ENCODE data around the gene HILPDA.
"Not testable (repeated sequence)": the region's sequence is repeated elsewhere in the genome, so short reads cannot be mapped to it uniquely, and the experiment has no call there.

The HILPDA gene

GRCh38 chr7:128488134-128488533 lies 32.5 kb downstream of the HILPDA start:
- not testable (repeated sequence) for H3K4me3 ChIP-seq (ENCODE audit: low read depth, low read length); H3K4me1 ChIP-seq; H3K4me2 ChIP-seq (ENCODE audit: low read length); H2AFZ ChIP-seq; H3K79me2 ChIP-seq; H3K9ac ChIP-seq; H3K27me3 ChIP-seq (ENCODE audit: control insufficient read depth, insufficient read depth, low read length); H3K9me3 ChIP-seq (ENCODE audit: control insufficient read depth, low read length); H3K36me3 ChIP-seq (ENCODE audit: control insufficient read depth, insufficient read depth, low read length); H3K27ac ChIP-seq

DNA sequence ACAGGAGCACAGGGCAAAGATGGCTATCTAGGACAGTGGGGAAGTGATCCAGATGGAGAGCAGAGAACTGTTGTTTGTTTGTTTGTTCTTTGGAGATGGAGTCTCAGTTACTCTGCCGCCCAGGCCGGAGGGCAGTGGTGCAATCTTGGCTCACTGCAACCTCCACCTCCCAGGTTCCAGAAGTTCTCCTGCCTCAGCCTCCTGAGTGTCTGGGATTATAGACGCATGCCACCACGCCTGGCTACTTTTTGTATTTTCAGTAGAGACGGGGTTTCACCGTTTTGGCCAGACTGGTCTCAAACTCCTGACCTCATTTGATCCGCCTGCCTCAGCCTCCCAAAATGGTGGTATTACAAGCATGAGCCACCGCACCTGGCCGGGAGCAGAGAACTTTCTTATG lies 41.7 kb downstream of the HILPDA start:
- no peaks in the 10 kb centered on the region for H3K36me3 ChIP-seq (ENCODE audit: control insufficient read depth, insufficient read depth, low read length)

GRCh38 chr7:128505416-128505815 lies 49.7 kb downstream of the HILPDA start:
- H3K4me1 ChIP-seq; H2AFZ ChIP-seq; H3K4me3 ChIP-seq (ENCODE audit: low read depth, low read length); H3K27me3 ChIP-seq (ENCODE audit: control insufficient read depth, insufficient read depth, low read length); H3K4me2 ChIP-seq (ENCODE audit: low read length); H3K36me3 ChIP-seq (ENCODE audit: control insufficient read depth, insufficient read depth, low read length); H3K79me2 ChIP-seq; H3K9me3 ChIP-seq (ENCODE audit: control insufficient read depth, low read length); H3K27ac ChIP-seq; H3K9ac ChIP-seq: not testable (repeated sequence)

More for the DNA sequence above, 41.7 kb downstream of the HILPDA start:
- Histone ChIP-seq H3K9me3 (ENCODE audit: control insufficient read depth, low read length) (no peaks in the 10 kb centered on the region), H3K27me3 (ENCODE audit: control insufficient read depth, insufficient read depth, low read length) (no peaks in the 10 kb centered on the region), H2AFZ (no peak overlapping the region), H3K9ac (no peak overlapping the region), H3K4me2 (ENCODE audit: low read length) (no peak overlapping the region), H3K4me3 (ENCODE audit: low read depth, low read length) (no peak overlapping the region), H3K4me1 (no peaks in the 10 kb centered on the region), H3K27ac (no peak overlapping the region), H3K79me2 (no peaks in the 10 kb centered on the region)
- TF ChIP-seq CTCF (IDR thresholded peaks at IDR 0.05) = no peak

- not testable (repeated sequence) for H3K79me2 ChIP-seq; H3K4me1 ChIP-seq; H3K9ac ChIP-seq; H3K36me3 ChIP-seq (ENCODE audit: control insufficient read depth, insufficient read depth, low read length); H3K9me3 ChIP-seq (ENCODE audit: control insufficient read depth, low read length); H3K4me2 ChIP-seq (ENCODE audit: low read length); H3K27ac ChIP-seq; H2AFZ ChIP-seq; H3K4me3 ChIP-seq (ENCODE audit: low read depth, low read length); H3K27me3 ChIP-seq (ENCODE audit: control insufficient read depth, insufficient read depth, low read length)
These were observed 51.1 kb downstream of the HILPDA start for GRCh38 chr7:128506819-128507218.

GRCh38 chr7:128507321-128507993 lies 51.8 kb downstream of the HILPDA start:
- H3K27me3 ChIP-seq (ENCODE audit: control insufficient read depth, insufficient read depth, low read length); H3K36me3 ChIP-seq (ENCODE audit: control insufficient read depth, insufficient read depth, low read length); H3K79me2 ChIP-seq; H2AFZ ChIP-seq; H3K9me3 ChIP-seq (ENCODE audit: control insufficient read depth, low read length); H3K9ac ChIP-seq; H3K4me2 ChIP-seq (ENCODE audit: low read length); H3K4me1 ChIP-seq; H3K4me3 ChIP-seq (ENCODE audit: low read depth, low read length); H3K27ac ChIP-seq: not testable (repeated sequence)

Data from parathyroid adenoma (tissue), 2 donors.